IMR-90 (cell line): Measurements from ENCODE around the gene ROM1. TPM values are rescaled to one million over a fixed set of nuclear protein-coding genes. Genes with fewer than 3 reads are reported as not detected.
A peak's percentile ranks its signal among the peaks of the same experiment; 100 is the strongest.

Experiments used
- ATAC-seq: fragments of 200-7000 bp; cut with Tn5 transposase; 2 replicates; pipeline ENCODE4 v1.9.1; 2020; ENCODE audit warnings: low read depth, mild to moderate bottlenecking, moderate library complexity
- BruUV-seq: library from RNA; stranded (reverse); fragments of 400-500 nt; replicated peaks from 2 replicates; lab custom pipeline; 2021; lab: Mats Ljungman, UMichigan
- CTCF ChIA-PET: fragments of 300-600 bp; formaldehyde crosslinking; extraction: SDS; loops from one replicate; lab custom pipeline; 2021; ENCODE audit warnings: antibody characterized with exemption; lab: Yijun Ruan, JAX
- POLR2A ChIA-PET: fragments of 300-600 bp; sonication (Branson Sonifier 250); formaldehyde crosslinking; loops from one replicate; lab custom pipeline; 2022; ENCODE audit warnings: antibody characterized with exemption; ENCODE audit not compliant: unreplicated experiment; lab: Charles Lee
- DNase-seq: peaks from one replicate; pipeline ENCODE4 v3.0.0; 2013
- H2AFZ ChIP-seq: replicated peaks from 2 replicates; pipeline ENCODE3; 2013; ENCODE audit warnings: low read length, mild to moderate bottlenecking; ENCODE audit not compliant: poor library complexity
- H2AK5ac ChIP-seq: 2 replicates; pipeline ENCODE4 v1.6.1; 2013; ENCODE audit warnings: low read depth, low read length, inconsistent platforms
- H2AK9ac ChIP-seq: replicated peaks from 2 replicates; pipeline ENCODE3; 2013; ENCODE audit warnings: mild to moderate bottlenecking, low read depth, low read length, moderate library complexity; ENCODE audit not compliant: poor library complexity
- H2BK120ac ChIP-seq: 2 replicates; pipeline ENCODE4 v1.6.1; 2013; ENCODE audit warnings: low read depth, low read length, inconsistent platforms
- H2BK15ac ChIP-seq: 3 replicates; pipeline ENCODE4 v1.6.1; 2013; ENCODE audit warnings: low read depth, low read length, inconsistent platforms
- H2BK20ac ChIP-seq: 2 replicates; pipeline ENCODE4 v1.6.1; 2013; ENCODE audit warnings: low read depth, mild to moderate bottlenecking, inconsistent platforms, low read length, moderate library complexity
- H2BK5ac ChIP-seq: 2 replicates; pipeline ENCODE4 v1.6.1; 2013; ENCODE audit warnings: mild to moderate bottlenecking, low read depth, low read length, inconsistent platforms; ENCODE audit not compliant: poor library complexity, severe bottlenecking
- H3K14ac ChIP-seq: replicated peaks from 2 replicates; pipeline ENCODE4 v1.6.1; 2013; ENCODE audit warnings: low read depth, low read length, inconsistent platforms
- H3K18ac ChIP-seq: 2 replicates; pipeline ENCODE4 v1.6.1; 2013; ENCODE audit warnings: low read depth, low read length, control low read depth
- H3K23ac ChIP-seq: 2 replicates; pipeline ENCODE4 v1.6.1; 2013; ENCODE audit warnings: low read depth, low read length, inconsistent platforms
- H3K27ac ChIP-seq: 2 replicates; pipeline ENCODE4 v1.5.1; 2013; ENCODE audit warnings: mild to moderate bottlenecking, control low read depth, low read length; ENCODE audit not compliant: insufficient read depth
- H3K27me3 ChIP-seq: 2 replicates; pipeline ENCODE4 v1.6.1; 2013; ENCODE audit warnings: low read length; ENCODE audit not compliant: control insufficient read depth, insufficient read depth
- H3K36me3 ChIP-seq: 2 replicates; pipeline ENCODE4 v1.6.1; 2013; ENCODE audit warnings: low read length, mixed read lengths; ENCODE audit not compliant: control insufficient read depth, insufficient read depth
- H3K4ac ChIP-seq: 2 replicates; pipeline ENCODE4 v1.6.1; 2013; ENCODE audit warnings: low read depth, low read length, inconsistent platforms
- H3K4me1 ChIP-seq: 2 replicates; pipeline ENCODE4 v1.6.1; 2013; ENCODE audit warnings: low read length, mixed read lengths; ENCODE audit not compliant: control insufficient read depth, insufficient read depth
- H3K4me2 ChIP-seq: 2 replicates; pipeline ENCODE4 v1.6.1; 2013; ENCODE audit warnings: low read depth, mild to moderate bottlenecking, control low read depth, low read length, moderate library complexity
- H3K4me3 ChIP-seq: 2 replicates; pipeline ENCODE4 v1.5.1; 2013; ENCODE audit warnings: low read depth, mild to moderate bottlenecking, control low read depth, low read length, moderate library complexity; ENCODE audit not compliant: insufficient read depth
- H3K56ac ChIP-seq: 2 replicates; pipeline ENCODE4 v1.6.1; 2013; ENCODE audit warnings: low read length, inconsistent platforms; ENCODE audit not compliant: insufficient read depth; ENCODE audit errors: extremely low read depth
- H3K79me1 ChIP-seq, 2 experiments: 2 replicates each; pipeline ENCODE4 v1.6.1; 2013; ENCODE audit warnings: low read length in 2 of 2, inconsistent platforms in 1 of 2, low read depth in 1 of 2
- H3K9ac ChIP-seq: 2 replicates; pipeline ENCODE4 v1.6.1; 2013; ENCODE audit warnings: low read depth, low read length, control low read depth
- H3K9me1 ChIP-seq: 2 replicates; pipeline ENCODE4 v1.6.1; 2013; ENCODE audit warnings: low read length, inconsistent platforms; ENCODE audit not compliant: insufficient read depth
- H3K9me3 ChIP-seq: 2 replicates; pipeline ENCODE4 v1.6.1; 2013; ENCODE audit warnings: low read length; ENCODE audit not compliant: control insufficient read depth, insufficient read depth
- H4K20me1 ChIP-seq: 2 replicates; pipeline ENCODE4 v1.6.1; 2013; ENCODE audit warnings: low read length, inconsistent platforms; ENCODE audit not compliant: insufficient read depth
- H4K5ac ChIP-seq: 2 replicates; pipeline ENCODE4 v1.6.1; 2013; ENCODE audit warnings: mild to moderate bottlenecking, low read depth, low read length, control low read depth
- H4K8ac ChIP-seq, 2 experiments: 2 replicates each; pipeline ENCODE4 v1.6.1; 2013; ENCODE audit warnings: low read depth in 2 of 2, low read length in 2 of 2, control low read depth in 1 of 2, inconsistent platforms in 1 of 2
- H4K91ac ChIP-seq: 2 replicates; pipeline ENCODE4 v1.6.1; 2013; ENCODE audit warnings: low read depth, low read length, inconsistent platforms; ENCODE audit not compliant: insufficient read depth
- BHLHE40 ChIP-seq: fragments of 150-350 bp; IDR thresholded peaks from 2 replicates; pipeline ENCODE4 v1.6.1; 2016; ENCODE audit warnings: mild to moderate bottlenecking, low read depth, low read length
- NFE2L2 ChIP-seq: fragments of 150-350 bp; IDR thresholded peaks from 2 replicates; pipeline ENCODE4 v1.6.1; 2016; ENCODE audit warnings: low read depth, mild to moderate bottlenecking, low read length
- SMC3 ChIP-seq: fragments of 150-350 bp; IDR thresholded peaks from 2 replicates; pipeline ENCODE4 v1.6.1; 2016; ENCODE audit warnings: low read depth, mild to moderate bottlenecking, antibody characterized with exemption, low read length, moderate library complexity
- WGBS, 2 experiments: methylation state at CpG; one replicate each; pipeline versions ENCODE4 v1.1.5 to v1.1.7; 2013; ENCODE audit warnings: missing lambda C conversion rate in 2 of 2; ENCODE audit not compliant: insufficient read length in 1 of 2; ENCODE audit errors: extremely low coverage in 2 of 2; 5-methylcytosine and 5-hydroxymethylcytosine counted together
- dilution Hi-C: fragments of 300-500 bp; cut with HindIII; formaldehyde crosslinking; loops from one replicate; pipeline ENCODE4 v1.14.3; 2018; ENCODE audit warnings: low sequenced_read_pairs; ENCODE audit not compliant: unreplicated experiment
- in situ Hi-C: fragments of 300-500 bp; cut with MboI; formaldehyde crosslinking; loops from 3 replicates; pipeline ENCODE4 v1.14.3; 2019; ENCODE audit warnings: low sequenced_read_pairs, inconsistent platforms, mixed read lengths
- intact Hi-C: fragments of 100-400 bp; cut with micrococcal nuclease; formaldehyde crosslinking; loops from 2 replicates; pipeline ENCODE4 v1.10.0; 2022
- polyA plus RNA-seq, 3 experiments: library from polyadenylated mRNA; depleted of rRNA; stranded (reverse); fragments of >200 nt; gene quantifications; 2 replicates each; pipeline ENCODE4 v1.2.3, GENCODE V29; 2012; ENCODE audit warnings: low replicate concordance in 1 of 3
- total RNA-seq: library from RNA; depleted of rRNA; stranded (reverse); fragments of >200 nt; gene quantifications from 2 replicates; pipeline ENCODE4 v1.2.3, GENCODE V29; 2012

The ROM1 gene
- total and polyA plus RNA-seq, 2 of the 4 experiments (the other 2 are of a cell fraction), result 2.2 to 2.5 TPM

DNA sequence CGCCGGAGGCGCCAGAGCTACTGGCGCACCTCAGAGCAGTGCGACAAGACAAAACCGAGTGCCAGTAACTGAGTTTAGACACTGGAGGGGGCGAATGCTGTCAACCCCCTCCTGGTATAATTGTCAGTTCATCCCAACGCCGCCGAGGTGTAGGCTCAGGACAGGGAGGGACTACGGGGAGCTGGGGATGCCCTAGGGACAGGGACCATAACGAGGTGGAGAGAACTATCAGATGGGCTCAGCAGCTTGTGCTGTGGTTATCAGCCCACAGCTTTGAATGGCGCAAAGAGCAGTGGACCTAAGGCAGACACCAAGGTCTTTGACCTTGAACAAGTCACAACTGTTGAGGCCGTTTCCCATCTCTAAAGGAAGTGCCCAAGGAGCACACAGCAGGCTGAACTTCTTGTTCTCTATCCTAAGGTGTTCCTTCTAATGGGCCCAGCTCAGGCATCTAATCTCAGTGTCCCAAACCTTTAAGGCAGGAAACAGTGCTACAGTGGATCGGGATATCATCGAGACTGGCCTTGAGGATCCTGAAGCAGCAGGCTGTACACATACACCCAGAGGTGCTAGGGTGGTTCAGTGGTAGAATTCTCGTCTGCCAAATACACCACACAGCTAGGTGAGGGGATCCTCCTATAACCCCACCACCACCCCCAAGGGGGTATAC is 20.8 kb upstream of the ROM1 start:
- DNase-seq, result no peak
- peaks cover 18 to 45% of the 10 kb centered on the region in 2 experiments for H3K79me1 ChIP-seq
- peak overlapping the region; percentile 44 for H3K27ac ChIP-seq
- in situ Hi-C loops, result no loop called here
- peak overlapping the region; percentile 8; the same call in 1 of the 2 replicates for H3K14ac ChIP-seq
- H4K8ac ChIP-seq, result peak overlapping the region; percentile 52 to 63; a peak in 3 of 4 replicates
- peak overlapping the region; percentile 42; the same call in 1 of the 2 replicates for H4K91ac ChIP-seq
- H3K9me3 ChIP-seq, result no peaks in the 10 kb centered on the region
- no peak overlapping the region for H3K18ac ChIP-seq
- H3K56ac ChIP-seq, result peak overlapping the region; percentile 16; the same call in 1 of the 2 replicates
- H4K20me1 ChIP-seq, result peaks cover 5% of the 10 kb centered on the region; the same call in 1 of the 2 replicates
- peak overlapping the region; percentile 89 for H2AK9ac ChIP-seq
- peak overlapping the region; percentile 96 for H2AFZ ChIP-seq
- no peak overlapping the region for H2BK15ac ChIP-seq
- H2AK5ac ChIP-seq, result peak overlapping the region; percentile 53
- H2BK120ac ChIP-seq, result no peak overlapping the region
- no TSS peak for BruUV-seq
- POLR2A ChIA-PET, result interaction anchor here (0.5 to 2.2 kb wide), 8 partner anchors 9 to 206 kb away, joined by 3 to 15 read pairs (median 5); partner anchors contain the start of genes B3GAT3, EEF1G and MTA2
- H4K5ac ChIP-seq, result peak overlapping the region; percentile 4; the same call in 1 of the 2 replicates
- dilution Hi-C loops, result no loop called here
- 0 out of 2 replicates have a peak, but pooled peaks cover 4% of the 10 kb centered on the region for H3K9me1 ChIP-seq
- peaks cover 41% of the 10 kb centered on the region for H3K36me3 ChIP-seq
- 2% methylated on average over 6 of the region's 17 CpGs; no CpG with 5 or more reads in 1 of the 2 experiments for WGBS, 2 experiments
- peaks cover 6% of the 10 kb centered on the region for H3K4me1 ChIP-seq
- peak overlapping the region; percentile 37 for H3K4ac ChIP-seq
- no peak overlapping the region for H2BK20ac ChIP-seq
- H2BK5ac ChIP-seq, result peak overlapping the region; percentile 11
- peak overlapping the region; percentile 43 for H3K9ac ChIP-seq
- H3K27me3 ChIP-seq, result no peaks in the 10 kb centered on the region
- H3K4me2 ChIP-seq, result peak overlapping the region; percentile 57
- TF ChIP-seq SMC3 (no peak), NFE2L2 (no peak), BHLHE40 (no peak)
- CTCF ChIA-PET, result interaction anchor here (0.6 to 1.9 kb wide), 6 partner anchors 19 to 167 kb away, joined by 3 to 5 read pairs (median 4); partner anchors contain the start of genes B3GAT3, EML3 and ROM1
- intact Hi-C loops, result loop anchor here (10.0 kb wide), 1 partner anchor 103 kb away; no protein-coding TSS in a partner anchor
- peak overlapping the region; percentile 43 for H3K4me3 ChIP-seq
- H3K23ac ChIP-seq, result peak overlapping the region; percentile 24
- ATAC-seq, result no peak; the same call in 1 of the 2 replicates
